HG02678 (cell line): ENCODE measurements around the gene RGL1.
"Not testable (repeated sequence)": the region's sequence is repeated elsewhere in the genome, so short reads cannot be mapped to it uniquely, and the experiment has no call there.

ENCODE experiments used
- ATAC-seq: cut with Tn5 transposase; IDR thresholded peaks from one replicate; pipeline ENCODE4 v1.9.1; 2021; ENCODE audit warnings: mild to moderate bottlenecking, moderate library complexity; ENCODE audit not compliant: unreplicated experiment

The RGL1 gene

DNA sequence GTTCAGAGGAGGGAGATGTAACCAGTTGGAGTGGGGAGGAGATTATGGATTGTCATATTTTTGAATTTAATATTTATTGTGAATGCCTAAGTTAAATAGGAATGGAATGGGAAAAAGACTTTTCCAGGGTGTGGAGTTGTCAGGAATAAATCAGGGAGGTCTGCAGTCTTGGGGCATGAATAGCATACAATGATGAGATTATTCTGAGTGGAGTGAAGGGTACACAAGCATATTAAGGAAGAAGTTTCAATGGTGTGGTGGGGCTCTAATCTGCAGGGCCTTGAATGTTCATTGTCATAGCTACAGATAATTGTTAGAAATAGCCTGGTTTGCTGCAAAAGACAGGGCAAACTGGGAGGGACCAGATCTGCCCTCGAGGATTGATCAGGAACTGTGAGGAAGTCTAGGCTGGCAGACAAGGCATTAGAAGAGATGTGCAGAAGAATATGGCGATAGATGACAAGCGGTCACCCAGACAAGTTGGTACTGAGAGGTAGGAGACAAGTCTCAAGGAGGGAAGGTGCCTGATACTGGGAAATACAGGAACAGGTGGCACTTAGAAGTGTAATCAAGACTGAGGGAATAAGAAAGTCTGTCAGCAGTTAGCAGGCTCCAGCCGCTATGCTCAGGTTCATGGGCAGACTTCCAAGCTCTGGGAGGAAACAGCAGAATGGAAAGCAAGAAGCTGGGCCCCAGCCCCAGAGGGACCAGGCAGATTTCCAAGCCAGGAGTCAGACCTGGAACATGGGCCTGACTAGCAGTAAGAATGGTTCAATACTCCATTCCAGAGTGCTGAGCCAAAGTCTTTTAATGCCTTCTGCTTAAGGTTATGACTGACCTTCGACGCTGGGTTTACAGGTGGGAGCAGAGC, 20.9 kb upstream of the RGL1 start:
- no peak for ATAC-seq

DNA sequence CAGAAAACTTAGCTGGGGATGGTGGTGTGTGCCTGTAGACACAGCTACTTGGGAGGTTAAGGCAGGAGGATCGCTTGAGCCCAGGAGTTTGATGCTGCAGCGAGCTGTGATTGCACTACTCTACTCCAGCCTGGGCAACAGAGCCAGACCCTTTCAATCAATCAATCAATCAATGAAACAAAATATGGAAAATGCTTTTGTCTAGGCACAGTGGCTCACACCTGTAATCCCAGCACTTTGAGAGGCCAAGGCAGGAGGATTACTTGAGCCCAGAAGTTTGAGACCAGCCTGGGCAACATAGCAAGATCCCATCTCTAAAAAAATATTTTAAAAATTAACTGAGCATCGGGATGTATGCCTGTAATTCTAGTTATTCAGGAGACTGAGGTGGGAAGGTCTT, 19.0 kb upstream of the RGL1 start:
- ATAC-seq, result not testable (repeated sequence)

DNA sequence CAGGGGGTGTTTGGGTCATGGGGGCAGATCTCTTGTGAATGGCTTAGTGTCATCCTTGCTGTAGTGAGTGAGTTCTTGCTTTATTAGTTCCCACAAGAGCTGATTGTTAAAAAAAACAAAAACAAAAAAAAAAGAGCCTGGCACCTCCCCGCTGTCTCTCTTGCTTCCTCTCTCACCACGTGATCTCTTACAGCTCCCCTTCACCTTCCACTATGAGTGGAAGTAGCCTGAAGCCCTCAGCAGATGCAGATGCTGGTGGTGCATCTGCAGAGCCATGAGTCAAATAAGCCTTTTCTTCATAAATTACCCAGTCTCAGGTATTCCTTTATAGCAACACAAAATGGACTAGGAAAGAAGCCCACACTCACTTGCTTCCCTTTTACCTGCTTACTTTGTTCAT, 17.2 kb upstream of the RGL1 start:
- no peak for ATAC-seq

DNA sequence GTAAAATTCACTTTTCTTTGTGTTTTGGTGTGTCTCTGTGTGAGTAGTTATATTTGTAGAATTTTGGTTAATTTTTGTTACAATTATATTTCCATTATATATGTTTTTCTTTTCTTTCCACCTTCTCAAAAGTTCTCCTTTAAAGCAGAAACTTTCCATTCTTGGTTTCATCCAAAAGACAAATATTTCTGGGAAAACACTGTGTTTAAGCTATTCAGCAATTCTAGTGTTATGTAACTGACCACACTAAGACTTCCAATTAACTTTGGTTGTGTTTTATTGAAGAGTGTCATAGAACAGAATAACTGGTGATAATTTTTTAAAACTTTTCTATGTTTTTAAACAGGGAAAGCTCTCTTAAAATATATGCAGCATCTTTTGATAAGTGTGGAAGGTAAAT, 13.6 kb upstream of the RGL1 start:
- ATAC-seq, result no peak

DNA sequence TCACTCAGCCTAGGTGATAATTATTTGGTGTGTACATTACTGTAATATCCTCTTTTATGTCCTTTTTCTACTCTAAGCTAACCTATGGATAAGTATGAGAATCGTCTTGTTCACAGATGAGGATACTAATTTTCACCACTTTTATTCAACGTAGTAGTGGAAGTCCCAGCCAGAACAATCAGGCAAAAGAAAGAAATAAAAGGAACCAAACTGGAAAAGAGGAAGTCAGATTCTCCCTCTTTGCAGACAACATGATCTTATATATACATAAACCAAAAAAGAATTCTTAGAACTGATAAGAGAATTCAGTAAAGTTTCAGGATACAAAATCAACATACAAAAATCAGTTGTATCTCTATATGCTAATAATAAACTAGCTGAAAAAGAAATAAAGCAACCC, 12.6 kb upstream of the RGL1 start:
- no peak for ATAC-seq

DNA sequence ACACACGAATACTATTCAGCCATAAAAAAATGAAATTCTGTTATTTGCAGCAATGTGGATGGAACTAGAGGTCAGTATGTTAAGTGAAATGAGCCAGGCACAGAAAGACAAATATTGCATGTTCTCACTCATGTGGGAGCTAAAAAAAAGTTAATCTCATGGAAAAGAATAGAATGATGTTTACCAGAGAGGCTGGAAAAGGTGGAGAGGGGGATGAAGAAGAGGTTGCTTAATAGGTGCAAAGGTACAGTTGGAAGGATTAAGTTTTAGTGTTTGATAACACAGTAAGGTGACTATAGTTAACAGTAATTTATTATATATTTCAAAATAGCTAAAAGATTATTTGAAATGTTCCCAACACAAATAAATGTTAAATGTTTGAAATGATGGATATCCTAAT, 10.8 kb upstream of the RGL1 start:
- no peak for ATAC-seq

DNA sequence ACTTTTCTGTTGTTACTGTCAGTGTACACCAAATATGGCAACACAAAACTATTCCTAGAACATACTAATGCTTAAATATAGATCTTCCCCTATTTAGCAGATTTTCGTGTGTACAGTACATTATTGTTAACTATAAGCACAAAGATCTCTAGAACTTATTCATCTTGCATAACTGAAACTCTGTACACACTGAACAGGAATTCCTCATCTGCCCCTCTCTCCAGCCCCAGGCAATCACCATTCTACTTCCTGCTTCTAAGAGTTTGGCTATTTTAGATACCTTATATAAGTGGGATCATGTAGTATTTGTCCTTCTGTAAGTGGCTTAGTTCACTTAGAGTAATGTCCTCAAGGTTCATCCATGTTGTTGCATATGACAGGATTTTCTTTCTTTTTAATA, 4.5 kb upstream of the RGL1 start:
- no peak for ATAC-seq

DNA sequence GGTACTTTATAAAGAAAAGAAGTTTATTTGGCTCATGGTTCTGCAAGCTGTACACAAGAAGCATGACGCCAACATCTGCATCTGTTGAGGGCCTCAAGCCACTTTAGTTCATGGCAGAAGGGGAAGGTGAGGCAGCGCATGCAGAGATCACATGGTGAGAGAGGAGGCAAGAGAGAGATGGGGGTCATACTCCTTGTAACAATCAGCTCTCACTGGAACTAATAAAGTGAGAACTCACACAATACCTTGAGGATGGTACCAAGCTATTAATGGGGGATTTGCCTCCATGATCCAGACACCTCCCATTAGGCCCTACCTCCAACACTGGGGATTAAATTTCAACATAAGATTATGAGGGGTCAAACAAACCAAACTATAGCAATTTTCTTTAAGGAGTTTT, 3.3 kb upstream of the RGL1 start:
- no peak for ATAC-seq

DNA sequence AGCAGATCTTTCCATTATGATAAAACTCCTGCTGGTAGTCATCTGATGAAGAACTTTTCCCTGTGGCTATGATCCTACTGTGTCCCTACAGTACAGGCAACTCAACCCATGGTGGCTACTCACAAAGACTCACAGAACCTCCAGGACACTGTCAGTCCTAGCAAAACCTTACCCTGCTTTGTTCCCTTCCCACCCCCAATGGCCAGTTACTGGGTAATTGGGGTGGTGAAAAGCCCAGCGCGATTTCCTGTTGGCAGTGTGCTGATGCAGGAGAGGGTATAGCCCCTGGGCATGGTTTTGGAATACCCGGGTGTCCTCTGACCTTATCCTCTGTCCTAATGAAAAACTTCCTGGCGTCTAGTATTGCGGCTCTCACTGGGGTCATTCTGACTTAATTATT, 533 bp upstream of the RGL1 start:
- ATAC-seq, result no peak

DNA sequence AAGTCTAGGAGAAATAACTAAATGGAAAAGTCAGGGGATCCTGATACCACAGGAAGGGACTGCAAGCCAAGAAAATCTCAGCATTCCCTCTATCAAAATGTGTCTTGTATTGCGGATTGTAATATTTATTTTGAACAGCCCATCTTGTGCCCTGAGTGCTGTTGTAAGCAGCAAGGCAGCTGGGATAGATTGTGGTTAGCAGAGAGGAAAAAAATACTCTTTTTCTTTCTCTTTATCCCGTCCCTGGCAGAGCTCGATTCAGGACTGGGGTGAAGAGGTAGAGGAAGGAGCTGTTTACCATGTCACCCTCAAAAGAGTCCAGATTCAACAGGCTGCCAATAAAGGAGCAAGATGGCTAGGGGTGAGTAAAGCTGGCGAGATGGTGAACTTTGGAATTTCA, 1.2 kb downstream of the RGL1 start:
- no peak for ATAC-seq

DNA sequence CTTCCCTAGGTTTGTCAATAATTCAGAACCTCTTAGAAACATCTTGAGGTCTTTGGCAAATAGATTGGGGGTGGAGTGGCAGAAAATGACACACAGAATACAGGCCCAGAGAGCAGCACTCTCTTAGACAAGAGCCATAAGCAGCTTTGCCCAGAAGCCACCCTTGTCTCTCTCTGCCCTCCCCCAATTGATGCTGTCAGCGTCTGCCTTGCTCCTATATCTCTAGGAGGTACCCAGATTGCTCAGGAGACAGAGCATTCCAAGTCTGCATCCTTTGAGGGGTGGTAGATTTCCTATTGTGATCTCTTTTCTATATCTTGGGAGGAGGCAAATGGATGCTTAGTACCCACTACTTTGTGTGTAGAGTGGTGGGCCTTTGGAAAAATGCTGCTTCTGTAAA, 1.8 kb downstream of the RGL1 start:
- no peak for ATAC-seq

DNA sequence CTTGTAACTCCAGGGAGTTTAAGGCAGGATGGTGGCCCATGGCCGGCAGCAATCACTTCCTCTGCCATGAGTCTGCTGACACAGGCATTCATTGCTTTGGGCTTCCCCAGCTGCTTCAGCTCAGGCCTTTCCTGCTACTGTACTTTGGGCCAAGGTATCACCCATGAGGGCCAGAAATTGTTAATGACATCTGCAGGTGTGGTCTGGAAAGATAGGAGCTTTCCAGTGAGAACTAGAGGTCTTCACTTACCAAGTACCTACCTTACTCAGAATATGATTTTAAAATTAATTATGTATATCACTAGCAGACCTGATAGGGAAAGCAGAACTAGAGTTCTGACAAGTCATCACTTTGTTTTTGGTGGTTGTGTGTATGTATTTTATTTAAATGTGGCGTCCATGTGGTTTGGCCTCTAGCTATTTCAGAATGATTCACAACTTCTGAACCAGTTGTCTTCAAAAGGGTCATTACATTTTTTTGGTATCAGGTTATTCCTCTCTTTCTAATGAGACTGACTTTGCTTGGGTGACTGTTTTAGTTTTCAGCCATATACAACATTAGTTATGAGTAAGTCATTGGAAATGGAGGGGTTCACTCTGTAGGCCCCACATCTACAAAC, 2.7 kb downstream of the RGL1 start:
- peak; percentile 57 for ATAC-seq

DNA sequence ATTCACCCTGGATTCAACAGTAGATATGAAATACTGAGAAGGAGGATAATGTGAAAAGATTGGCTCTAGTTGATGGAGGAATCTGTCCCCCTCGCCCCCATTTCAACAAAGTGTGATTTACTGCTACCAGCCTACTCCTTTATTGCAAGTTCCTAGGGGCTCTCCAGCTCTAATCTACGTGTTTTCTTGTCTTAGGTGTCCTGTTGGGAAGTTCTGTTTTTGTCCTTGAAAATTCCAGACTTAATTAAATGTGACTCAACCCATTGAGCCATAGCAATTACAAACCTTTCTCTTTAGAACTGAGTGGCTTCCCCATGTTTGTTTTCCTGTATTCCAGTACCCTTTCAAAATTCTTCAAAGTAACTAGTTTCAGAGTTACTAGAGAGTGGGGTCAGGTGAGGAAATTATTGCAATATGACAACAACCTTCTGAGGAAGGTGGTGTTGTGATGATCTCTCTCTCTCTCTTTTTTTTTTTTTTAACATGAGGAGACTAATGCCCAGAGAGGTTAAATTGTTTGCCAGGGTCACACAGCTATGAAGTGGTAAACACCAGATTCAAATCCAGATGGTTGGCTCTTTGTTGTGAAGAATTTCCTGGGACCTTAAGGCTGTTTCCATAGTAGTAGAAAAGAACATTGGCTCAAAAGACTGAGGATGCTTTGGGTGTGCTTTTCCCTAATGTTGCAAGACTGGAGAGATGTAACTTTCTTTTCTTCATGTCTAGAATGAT, 3.5 kb downstream of the RGL1 start:
- no peak for ATAC-seq

DNA sequence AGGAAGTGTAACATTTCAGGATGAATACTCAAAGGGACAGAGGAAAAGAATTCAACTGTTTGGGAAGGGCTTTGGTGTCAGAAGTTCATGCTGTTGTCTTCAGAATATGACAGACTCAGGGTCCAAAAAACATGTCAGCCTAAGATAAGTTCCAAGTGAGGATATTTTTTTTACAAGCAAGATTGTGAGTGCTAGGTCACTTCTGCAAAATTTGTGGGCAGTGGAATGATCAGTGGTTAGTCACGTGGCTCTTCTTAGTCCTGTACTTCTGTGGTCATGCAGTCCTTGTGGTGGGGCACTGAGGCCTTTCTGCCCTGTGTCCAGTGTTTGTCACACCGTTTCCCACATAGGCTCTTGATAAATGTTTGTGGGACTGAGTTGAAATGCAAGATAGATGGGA, 5.2 kb downstream of the RGL1 start:
- no peak for ATAC-seq

DNA sequence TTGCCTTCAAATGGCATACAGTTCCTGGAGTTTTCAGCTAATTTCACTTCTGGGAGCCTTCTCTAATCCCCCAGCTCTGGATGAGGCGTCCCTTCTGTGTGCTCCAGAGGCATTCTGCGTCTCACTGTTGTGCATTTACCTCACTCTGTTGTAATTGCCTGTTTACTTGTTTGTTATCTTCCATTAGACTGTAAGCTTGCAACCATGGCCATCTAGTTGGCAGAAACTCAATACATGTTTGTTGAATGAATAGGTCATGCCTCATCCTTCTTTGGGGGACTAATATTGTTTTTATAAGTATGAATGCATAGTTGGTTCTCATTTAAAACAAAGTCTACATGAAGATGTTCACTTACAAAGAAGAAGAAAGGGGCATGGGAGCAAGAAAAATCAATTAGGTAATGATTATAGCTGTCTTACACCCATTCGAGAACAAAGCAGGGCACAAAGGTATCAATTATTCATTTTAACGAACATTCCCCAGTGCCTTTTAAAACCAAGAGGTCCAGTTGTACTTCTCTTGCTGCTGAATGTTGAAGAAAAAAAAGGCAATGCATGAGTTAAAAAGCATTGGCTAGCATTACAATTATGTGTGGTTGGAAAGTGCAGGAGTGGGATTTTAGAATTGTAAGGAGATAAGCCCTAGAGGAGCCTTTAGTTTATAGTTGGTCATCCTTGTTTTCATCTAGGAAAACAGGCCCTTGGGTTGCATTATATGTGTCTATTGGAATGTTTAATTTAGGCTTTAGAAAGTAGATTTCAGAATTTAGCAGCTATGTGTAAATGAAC, 6.0 kb downstream of the RGL1 start:
- no peak for ATAC-seq

DNA sequence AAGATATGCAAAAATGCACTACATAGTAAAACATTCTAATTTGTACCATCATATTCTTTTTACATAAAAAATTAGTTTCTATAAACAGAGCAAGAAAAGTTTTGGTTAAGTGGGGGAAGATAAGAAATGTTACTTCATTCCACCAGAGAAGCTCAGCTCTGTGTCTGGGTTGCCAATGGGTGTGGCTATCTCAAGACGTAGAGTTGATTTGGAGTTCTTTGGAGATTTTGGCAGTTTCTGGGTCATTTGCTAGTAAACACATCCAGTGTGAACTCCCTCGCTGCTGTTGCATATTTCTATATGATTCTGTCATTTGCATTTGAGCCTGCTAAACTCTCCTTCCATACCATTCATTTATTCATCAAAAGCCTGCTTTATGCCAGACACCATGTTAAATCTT, 7.2 kb downstream of the RGL1 start:
- no peak for ATAC-seq

DNA sequence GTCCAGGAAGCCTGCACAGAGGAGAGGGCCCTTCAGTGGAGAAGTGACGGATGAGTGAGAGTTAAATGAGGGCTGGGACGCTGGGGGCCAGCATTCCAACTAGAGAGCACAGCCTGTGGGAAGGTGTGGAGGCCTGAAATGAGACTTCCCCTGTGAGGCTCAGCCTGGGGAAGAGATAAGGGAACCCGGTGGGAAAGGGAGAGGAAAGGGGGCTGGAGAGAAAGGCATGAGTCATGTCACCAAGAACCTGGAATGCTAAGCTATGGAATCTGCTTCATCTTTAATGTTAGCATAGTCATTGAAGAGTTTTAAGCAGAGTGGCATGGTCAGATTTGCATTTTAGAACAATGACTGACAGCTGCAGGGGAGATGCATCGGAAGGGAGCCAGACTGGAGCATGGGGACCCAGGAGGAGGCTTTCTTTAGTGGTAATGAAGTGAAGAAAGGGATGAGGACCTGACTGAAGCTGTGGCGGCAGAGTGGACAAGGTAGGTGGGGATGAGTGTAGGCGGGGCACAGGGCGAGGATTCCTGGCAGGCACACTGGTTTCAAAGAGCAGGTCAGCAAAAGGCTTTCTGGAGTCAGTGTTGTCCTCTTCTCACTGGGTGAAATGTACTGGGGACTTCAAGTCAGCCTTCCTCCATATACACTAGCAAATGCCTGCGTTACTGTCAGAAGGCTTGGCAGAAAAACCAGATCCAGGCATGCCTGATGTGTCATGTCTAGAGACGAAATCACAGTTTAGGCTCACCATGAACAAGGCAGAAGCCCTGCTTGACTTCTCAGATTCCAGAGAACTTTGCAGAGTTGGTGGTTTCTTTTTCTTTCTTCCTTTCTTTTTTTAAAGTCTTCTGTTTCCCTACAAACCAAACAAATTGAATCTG, 8.0 kb downstream of the RGL1 start:
- no peak for ATAC-seq

DNA sequence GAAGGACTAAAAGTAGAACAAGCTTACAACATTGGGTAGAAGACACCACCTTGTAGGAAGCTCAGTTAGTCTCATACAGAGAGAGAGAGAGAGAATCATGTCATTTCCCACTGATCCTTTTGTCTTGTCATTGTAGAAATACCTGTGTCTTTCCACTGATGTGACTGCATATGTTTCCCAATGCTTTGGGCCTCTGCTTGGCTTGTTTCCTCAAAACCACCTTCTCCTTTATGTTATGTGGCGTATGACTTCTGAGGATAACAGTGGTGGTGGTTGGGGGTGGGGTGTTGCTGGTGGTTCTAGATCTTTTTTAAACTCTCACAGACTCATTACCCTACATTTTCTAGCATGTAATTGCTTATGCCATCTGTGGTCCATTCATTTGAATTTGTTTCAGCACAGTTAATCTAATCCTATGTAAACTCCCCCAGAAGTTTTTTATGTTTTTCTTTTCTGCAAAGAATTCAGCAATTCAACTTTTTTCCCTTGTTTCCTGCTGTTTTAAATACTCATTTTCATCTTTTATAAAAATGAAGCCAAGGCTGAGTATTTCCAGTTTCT, 9.3 kb downstream of the RGL1 start:
- no peak for ATAC-seq

DNA sequence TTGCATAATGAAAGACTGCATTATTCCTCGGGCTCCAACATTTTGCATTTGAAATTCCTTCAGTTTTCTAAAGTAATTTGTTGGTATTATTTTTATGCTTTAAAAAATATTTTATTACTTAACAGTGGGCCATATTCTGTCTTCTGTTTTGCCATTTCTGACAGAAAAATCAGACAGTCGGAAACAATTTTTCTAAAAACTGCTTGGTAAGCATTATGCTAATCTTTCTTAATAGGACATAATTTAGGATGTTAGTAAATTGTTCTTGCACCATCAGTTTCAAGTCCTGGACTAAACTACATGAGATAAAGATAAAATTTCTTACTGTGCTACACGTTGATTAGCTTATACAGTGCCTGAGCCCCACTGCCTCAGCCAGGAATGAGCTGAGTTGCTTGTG, 11.2 kb downstream of the RGL1 start:
- no peak for ATAC-seq
